SK-N-SH (cell line): ENCODE results near the gene NELFA.
A peak's percentile ranks its signal among the peaks of the same experiment; 100 is the strongest.

Source experiments
- ELF1 ChIP-seq: IDR thresholded peaks from 2 replicates; pipeline ENCODE4 v1.4.0; 2012
- TF ChIP-seq, protein P1 (sequence below): fragments of 200-600 bp; sonication (generic); IDR thresholded peaks from 2 replicates; pipeline ENCODE4 v1.6.1; 2017; ENCODE audit warnings: antibody characterized with exemption, mild to moderate bottlenecking, moderate library complexity

DNA sequence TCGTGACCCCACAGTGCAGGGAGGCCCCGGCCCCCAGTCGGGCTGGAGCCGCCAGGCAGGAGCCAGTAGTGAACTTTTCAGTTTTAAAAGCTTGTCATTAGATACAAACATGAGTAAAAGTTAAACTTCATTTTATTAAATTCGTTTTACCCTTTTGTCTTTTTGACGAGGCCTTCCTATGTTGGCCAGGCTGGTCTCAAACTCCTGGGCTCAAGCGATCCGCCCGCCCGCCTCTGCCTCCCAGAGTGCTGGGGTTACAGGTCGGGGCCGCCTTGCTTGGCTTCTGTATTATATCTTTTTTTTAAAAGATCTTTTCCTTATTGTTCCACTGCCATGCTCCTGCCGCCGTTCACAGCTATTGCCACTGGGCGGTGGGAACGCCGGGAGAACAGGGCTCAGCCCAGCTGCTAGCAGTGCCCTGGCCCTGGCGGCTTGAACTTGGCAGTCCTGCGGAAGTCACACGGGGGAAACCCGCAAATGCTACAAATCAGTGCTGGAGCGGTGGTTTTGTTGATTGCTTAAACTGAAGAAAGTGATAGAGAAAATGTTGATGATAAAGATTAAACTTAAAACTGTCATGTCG is 968 bp upstream of the NELFA start:
- no peak for TF ChIP-seq ELF1
- TF ChIP-seq, protein P1, sequence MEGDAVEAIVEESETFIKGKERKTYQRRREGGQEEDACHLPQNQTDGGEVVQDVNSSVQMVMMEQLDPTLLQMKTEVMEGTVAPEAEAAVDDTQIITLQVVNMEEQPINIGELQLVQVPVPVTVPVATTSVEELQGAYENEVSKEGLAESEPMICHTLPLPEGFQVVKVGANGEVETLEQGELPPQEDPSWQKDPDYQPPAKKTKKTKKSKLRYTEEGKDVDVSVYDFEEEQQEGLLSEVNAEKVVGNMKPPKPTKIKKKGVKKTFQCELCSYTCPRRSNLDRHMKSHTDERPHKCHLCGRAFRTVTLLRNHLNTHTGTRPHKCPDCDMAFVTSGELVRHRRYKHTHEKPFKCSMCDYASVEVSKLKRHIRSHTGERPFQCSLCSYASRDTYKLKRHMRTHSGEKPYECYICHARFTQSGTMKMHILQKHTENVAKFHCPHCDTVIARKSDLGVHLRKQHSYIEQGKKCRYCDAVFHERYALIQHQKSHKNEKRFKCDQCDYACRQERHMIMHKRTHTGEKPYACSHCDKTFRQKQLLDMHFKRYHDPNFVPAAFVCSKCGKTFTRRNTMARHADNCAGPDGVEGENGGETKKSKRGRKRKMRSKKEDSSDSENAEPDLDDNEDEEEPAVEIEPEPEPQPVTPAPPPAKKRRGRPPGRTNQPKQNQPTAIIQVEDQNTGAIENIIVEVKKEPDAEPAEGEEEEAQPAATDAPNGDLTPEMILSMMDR: peak; percentile 35
